Brain microvascular endothelial cell (primary cell): ENCODE data around the gene EMC9.

Experiments
- DNase-seq: peaks from one replicate; pipeline ENCODE4 v3.0.0-alpha.2; 2020
- H3K27ac ChIP-seq: fragments of 250-450 bp; sonication (Bioruptor Pico); 2 replicates; pipeline ENCODE4 v1.5.1; 2020; ENCODE audit warnings: mild to moderate bottlenecking, moderate library complexity
- H3K27me3 ChIP-seq: fragments of 250-450 bp; sonication (Bioruptor Pico); replicated peaks from 2 replicates; pipeline ENCODE4 v1.5.1; 2020; ENCODE audit warnings: mild to moderate bottlenecking
- H3K36me3 ChIP-seq: fragments of 250-450 bp; sonication (Bioruptor Pico); replicated peaks from 2 replicates; pipeline ENCODE4 v1.5.1; 2020; ENCODE audit warnings: mild to moderate bottlenecking
- H3K4me3 ChIP-seq: 2 replicates; pipeline ENCODE4 v1.5.1; 2011; ENCODE audit warnings: low read depth, mild to moderate bottlenecking, control low read depth, low read length, moderate library complexity
- in situ Hi-C: cut with HindIII; loops from 2 replicates; pipeline ENCODE4 v1.10.0; 2017; ENCODE audit warnings: low sequenced_read_pairs, low pct_ligation_motif_present
- TF ChIP-seq, protein P1 (sequence below): IDR thresholded peaks from 2 replicates; pipeline ENCODE4 v1.5.1; 2011; ENCODE audit warnings: low read depth, mild to moderate bottlenecking, moderate library complexity, low read length, control low read depth, inconsistent platforms; ENCODE audit errors: missing control alignments

EMC9 gene

GRCh38 chr14:24132976-24133375 lies 8.4 kb downstream of the EMC9 start:
- in situ Hi-C loops, result no loop called here
- peaks cover 5% of the 10 kb centered on the region for H3K36me3 ChIP-seq
- H3K27me3 ChIP-seq, result no peaks in the 10 kb centered on the region
- no peak overlapping the region for H3K4me3 ChIP-seq
- H3K27ac ChIP-seq, result no peak overlapping the region
- TF ChIP-seq, protein P1, sequence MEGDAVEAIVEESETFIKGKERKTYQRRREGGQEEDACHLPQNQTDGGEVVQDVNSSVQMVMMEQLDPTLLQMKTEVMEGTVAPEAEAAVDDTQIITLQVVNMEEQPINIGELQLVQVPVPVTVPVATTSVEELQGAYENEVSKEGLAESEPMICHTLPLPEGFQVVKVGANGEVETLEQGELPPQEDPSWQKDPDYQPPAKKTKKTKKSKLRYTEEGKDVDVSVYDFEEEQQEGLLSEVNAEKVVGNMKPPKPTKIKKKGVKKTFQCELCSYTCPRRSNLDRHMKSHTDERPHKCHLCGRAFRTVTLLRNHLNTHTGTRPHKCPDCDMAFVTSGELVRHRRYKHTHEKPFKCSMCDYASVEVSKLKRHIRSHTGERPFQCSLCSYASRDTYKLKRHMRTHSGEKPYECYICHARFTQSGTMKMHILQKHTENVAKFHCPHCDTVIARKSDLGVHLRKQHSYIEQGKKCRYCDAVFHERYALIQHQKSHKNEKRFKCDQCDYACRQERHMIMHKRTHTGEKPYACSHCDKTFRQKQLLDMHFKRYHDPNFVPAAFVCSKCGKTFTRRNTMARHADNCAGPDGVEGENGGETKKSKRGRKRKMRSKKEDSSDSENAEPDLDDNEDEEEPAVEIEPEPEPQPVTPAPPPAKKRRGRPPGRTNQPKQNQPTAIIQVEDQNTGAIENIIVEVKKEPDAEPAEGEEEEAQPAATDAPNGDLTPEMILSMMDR, result no peak
- no peak for DNase-seq

- DNase-seq, result no peak
- no peaks in the 10 kb centered on the region for H3K27me3 ChIP-seq
- H3K27ac ChIP-seq, result no peak overlapping the region
- H3K4me3 ChIP-seq, result no peak overlapping the region
- TF ChIP-seq, protein P1, result no peak
- in situ Hi-C loops, result no loop called here
- H3K36me3 ChIP-seq, result no peaks in the 10 kb centered on the region
These were observed 9.2 kb downstream of the EMC9 start for GRCh38 chr14:24132061-24132685.

GRCh38 chr14:24131549-24131966 lies 9.8 kb downstream of the EMC9 start:
- H3K36me3 ChIP-seq, result no peaks in the 10 kb centered on the region
- no peak overlapping the region for H3K27ac ChIP-seq
- TF ChIP-seq, protein P1, result no peak

DNA sequence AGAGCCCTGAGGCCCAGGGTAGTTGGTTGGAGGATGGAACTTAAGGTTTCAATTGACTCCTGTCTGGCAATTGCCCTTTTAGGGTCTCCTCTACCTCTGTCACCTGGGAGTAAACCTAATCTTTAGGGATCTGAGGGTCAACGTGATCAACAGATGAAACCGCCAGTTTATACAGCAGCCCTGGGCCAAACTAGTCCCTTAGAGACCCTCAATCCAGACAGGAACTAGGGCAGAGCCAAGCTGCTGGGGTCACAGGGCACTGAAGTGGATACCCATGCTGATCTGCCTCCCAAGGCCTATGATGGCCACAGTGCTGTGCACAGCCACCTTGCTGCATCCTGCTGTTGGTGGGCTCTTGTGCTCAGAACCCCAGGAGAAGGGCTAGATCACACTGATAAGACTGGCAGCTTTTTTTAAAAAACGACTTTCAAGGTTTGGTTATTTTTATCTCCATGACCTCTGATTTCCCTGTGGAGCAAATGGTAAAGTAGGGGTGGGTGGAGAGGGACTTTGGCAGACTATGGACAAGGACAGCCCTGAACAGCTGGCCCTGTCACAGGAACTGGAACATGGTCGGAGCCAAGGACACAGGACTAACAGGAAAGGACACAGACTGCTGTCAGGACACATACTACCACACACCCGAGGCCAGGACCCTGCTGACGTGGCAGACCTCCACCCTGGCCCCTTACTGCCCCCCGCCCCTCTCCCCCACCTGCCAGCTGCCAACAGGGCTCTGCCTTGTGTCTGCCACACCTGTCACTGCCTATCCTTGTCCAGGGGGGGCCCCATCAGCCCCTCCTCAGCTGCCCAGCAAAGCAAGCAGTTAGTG lies 10.5 kb downstream of the EMC9 start:
- no peak for DNase-seq
- in situ Hi-C loops, result no loop called here
- H3K4me3 ChIP-seq, result no peak overlapping the region
- no peak overlapping the region for H3K27ac ChIP-seq
- H3K36me3 ChIP-seq, result no peaks in the 10 kb centered on the region
- TF ChIP-seq, protein P1, result no peak
- no peaks in the 10 kb centered on the region for H3K27me3 ChIP-seq

More at GRCh38 chr14:24131549-24131966, 9.8 kb downstream of the EMC9 start:
- Histone ChIP-seq H3K4me3 (no peak overlapping the region), H3K27me3 (no peaks in the 10 kb centered on the region)
- DNase-seq, result no peak
- in situ Hi-C loops, result no loop called here

- no peaks in the 10 kb centered on the region for H3K27me3 ChIP-seq
- in situ Hi-C loops, result no loop called here
- H3K4me3 ChIP-seq, result no peak within 1 kb of the TSS
- TF ChIP-seq, protein P1, result no peak
- DNase-seq, result no peak
- H3K36me3 ChIP-seq, result no peaks in the 10 kb centered on the region
- H3K27ac ChIP-seq, result no peak within 1 kb of the TSS
These were observed 11.0 kb downstream of the EMC9 start, which contains the start of gene FITM1 for GRCh38 chr14:24130380-24130716. Gene FITM1 (plus strand): TSS chr14:24130659. CDS start chr14:24131564, 905 bp downstream.
